ENCODE data around the gene OR4D5.

Gene OR4D5

DNA sequence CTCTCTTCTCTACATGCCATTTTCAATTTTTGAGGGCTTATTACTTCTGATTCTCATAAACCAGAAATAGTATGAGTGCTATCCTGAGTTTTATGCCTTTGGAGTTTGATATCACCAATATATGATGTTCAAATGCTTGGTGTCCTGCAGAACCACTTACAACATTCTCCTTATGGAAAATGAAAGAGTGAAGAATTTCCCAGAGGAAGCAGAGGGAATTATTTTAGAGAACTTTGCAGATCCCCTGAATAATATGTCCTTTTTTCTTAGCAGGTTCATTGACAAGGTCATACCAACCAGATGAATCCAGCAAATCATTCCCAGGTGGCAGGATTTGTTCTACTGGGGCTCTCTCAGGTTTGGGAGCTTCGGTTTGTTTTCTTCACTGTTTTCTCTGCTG lies at the start of gene OR4D5:
Gene OR4D5, plus strand, starts transcription at position 301 of the 400 bp plus-strand sequence. Its CDS starts 0 bp downstream, at position 301.
- Histone ChIP-seq H3K9me3 (ENCODE audit: insufficient read depth, low read depth, low read length) (no peaks in the 10 kb centered on the region), H3K4me1 (ENCODE audit: insufficient read depth, low read length) (no peaks in the 10 kb centered on the region), H3K4me3 (ENCODE audit: low read length) (no peak within 1 kb of the TSS), H3K36me3 (ENCODE audit: insufficient read depth, low read depth, low read length) (no peaks in the 10 kb centered on the region), H3K27me3 (ENCODE audit: insufficient read depth, low read length) (no peaks in the 10 kb centered on the region), H3K27ac (ENCODE audit: low read length) (no peak within 1 kb of the TSS), H3K9ac (ENCODE audit: low read depth, low read length) (no peak within 1 kb of the TSS)

DNA sequence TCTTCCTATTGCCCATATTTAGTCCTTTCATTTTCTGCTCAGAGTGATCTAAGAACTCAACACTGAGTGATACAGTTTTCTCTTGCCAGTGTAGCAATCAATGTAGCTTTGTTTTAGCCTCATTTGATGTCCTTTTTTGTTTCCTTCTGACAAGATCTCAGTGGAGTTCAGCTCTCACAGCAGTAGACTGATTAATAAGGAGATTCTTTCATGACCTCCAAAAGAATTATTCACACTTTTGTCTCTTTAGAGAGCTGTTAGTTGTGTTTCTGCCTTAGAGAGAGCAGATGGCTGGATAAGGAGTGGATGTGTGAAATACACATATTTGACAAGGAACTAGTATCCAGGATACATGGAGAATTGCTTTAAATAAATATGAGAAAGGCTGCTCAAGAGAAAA lies 47.4 kb upstream of the OR4D5 start:
- H3K27me3 ChIP-seq (ENCODE audit: insufficient read depth, low read length): no peaks in the 10 kb centered on the region
- no peaks in the 10 kb centered on the region for H3K36me3 ChIP-seq (ENCODE audit: insufficient read depth, low read depth, low read length)
- no peak overlapping the region for H3K9ac ChIP-seq (ENCODE audit: low read depth, low read length)
- H3K27ac ChIP-seq (ENCODE audit: low read length): no peak overlapping the region
- H3K4me1 ChIP-seq (ENCODE audit: insufficient read depth, low read length): no peaks in the 10 kb centered on the region
- H3K4me3 ChIP-seq (ENCODE audit: low read length): no peak overlapping the region
- H3K9me3 ChIP-seq (ENCODE audit: insufficient read depth, low read depth, low read length): no peaks in the 10 kb centered on the region

DNA sequence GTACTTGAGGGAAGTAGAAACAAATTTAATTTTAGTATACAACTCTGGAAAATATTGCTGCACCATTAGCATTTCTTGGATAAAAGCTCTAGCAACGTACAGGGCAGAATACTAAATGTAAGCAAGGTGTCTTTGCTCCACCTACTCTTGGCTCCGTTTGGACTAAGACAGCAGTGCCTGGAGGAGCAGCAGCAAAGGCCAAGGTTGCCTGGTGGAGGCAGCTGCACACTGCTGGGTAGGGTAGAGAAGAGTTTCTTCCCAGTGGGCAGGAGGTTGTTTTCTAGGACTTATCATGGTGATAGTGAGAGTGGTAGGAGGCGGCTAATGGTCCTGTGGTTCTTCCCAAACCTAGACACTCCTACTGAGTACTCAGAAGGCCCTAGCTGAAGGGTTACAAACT lies 39.6 kb upstream of the OR4D5 start:
- Histone ChIP-seq H3K27me3 (ENCODE audit: insufficient read depth, low read length) (no peaks in the 10 kb centered on the region), H3K4me3 (ENCODE audit: low read length) (no peak overlapping the region), H3K9me3 (ENCODE audit: insufficient read depth, low read depth, low read length) (no peaks in the 10 kb centered on the region), H3K36me3 (ENCODE audit: insufficient read depth, low read depth, low read length) (no peaks in the 10 kb centered on the region), H3K9ac (ENCODE audit: low read depth, low read length) (no peak overlapping the region), H3K27ac (ENCODE audit: low read length) (no peak overlapping the region), H3K4me1 (ENCODE audit: insufficient read depth, low read length) (peaks cover 6% of the 10 kb centered on the region; the same call in 1 of the 2 replicates)

DNA sequence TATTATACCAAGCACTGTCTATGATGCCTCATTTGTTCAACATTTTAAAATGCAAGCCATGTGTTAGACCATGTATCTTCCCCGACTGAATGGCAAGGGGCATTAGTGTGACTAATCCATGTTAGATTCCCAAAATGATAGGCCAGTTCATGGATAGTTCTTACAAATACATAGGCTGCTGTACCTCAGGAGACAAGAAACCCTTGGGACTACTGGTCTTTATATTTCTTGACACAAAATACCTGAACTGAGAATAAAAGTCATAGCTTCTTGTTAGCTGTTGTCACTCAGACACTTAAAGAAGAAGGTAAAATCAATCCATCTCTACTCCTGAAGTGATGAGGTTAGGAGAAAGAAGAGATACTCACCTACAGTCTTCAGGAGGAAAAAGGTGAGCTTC lies 37.5 kb upstream of the OR4D5 start, which contains the start of gene OR8D4:
Gene OR8D4, plus strand, starts transcription at position 301 of the 400 bp plus-strand sequence. CDS start 4,265 bp downstream, outside the sequence.
- Histone ChIP-seq H3K27ac (ENCODE audit: low read length) (no peak within 1 kb of the TSS), H3K4me1 (ENCODE audit: insufficient read depth, low read length) (peaks cover 6% of the 10 kb centered on the region; the same call in 1 of the 2 replicates), H3K9ac (ENCODE audit: low read depth, low read length) (no peak within 1 kb of the TSS), H3K9me3 (ENCODE audit: insufficient read depth, low read depth, low read length) (no peaks in the 10 kb centered on the region), H3K4me3 (ENCODE audit: low read length) (no peak within 1 kb of the TSS), H3K36me3 (ENCODE audit: insufficient read depth, low read depth, low read length) (no peaks in the 10 kb centered on the region), H3K27me3 (ENCODE audit: insufficient read depth, low read length) (no peaks in the 10 kb centered on the region)

DNA sequence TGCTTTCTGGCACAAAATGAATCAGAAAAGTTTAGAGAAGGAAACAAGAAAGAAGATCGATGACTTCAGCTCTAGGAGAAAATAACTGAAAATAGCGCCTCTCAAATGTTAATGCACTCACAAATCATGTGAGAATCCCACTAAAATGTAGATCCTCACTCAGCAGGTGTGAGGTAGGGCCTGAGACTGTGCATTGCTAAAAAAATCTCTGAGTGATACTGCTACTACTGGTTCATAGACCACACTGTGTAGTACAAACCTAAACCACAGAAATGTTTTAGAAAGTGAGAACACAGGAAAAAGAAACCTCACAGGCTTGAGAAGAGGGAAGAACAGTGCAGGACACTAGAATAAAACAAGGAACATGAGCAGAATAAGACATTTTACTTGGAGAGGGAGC lies 35.5 kb upstream of the OR4D5 start:
- Histone ChIP-seq H3K4me3 (ENCODE audit: low read length) (no peak overlapping the region), H3K9ac (ENCODE audit: low read depth, low read length) (no peak overlapping the region), H3K9me3 (ENCODE audit: insufficient read depth, low read depth, low read length) (no peaks in the 10 kb centered on the region), H3K4me1 (ENCODE audit: insufficient read depth, low read length) (peaks cover 6% of the 10 kb centered on the region; the same call in 1 of the 2 replicates), H3K27me3 (ENCODE audit: insufficient read depth, low read length) (no peaks in the 10 kb centered on the region), H3K27ac (ENCODE audit: low read length) (no peak overlapping the region), H3K36me3 (ENCODE audit: insufficient read depth, low read depth, low read length) (no peaks in the 10 kb centered on the region)

DNA sequence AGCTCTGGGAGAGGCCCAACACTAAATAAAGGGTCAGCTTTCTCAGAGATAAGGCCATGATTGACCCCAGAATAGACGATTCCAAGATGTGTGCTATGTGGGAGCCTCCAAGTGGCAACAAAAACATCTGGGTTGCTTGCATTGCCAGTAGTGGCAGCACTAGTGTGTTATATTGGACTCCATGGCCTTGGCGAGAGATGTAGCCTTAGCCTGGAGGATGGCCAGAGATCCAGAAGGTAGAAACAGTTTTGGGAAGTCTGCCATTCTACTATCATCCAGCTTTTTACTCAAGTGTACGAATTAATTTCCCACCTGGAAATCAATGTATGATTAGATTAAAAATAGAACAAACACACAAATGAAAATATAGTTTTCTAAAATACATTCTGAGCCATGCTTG lies 34.5 kb upstream of the OR4D5 start:
- Histone ChIP-seq H3K27ac (ENCODE audit: low read length) (no peak overlapping the region), H3K9me3 (ENCODE audit: insufficient read depth, low read depth, low read length) (no peaks in the 10 kb centered on the region), H3K27me3 (ENCODE audit: insufficient read depth, low read length) (no peaks in the 10 kb centered on the region), H3K36me3 (ENCODE audit: insufficient read depth, low read depth, low read length) (no peaks in the 10 kb centered on the region), H3K9ac (ENCODE audit: low read depth, low read length) (no peak overlapping the region), H3K4me3 (ENCODE audit: low read length) (no peak overlapping the region), H3K4me1 (ENCODE audit: insufficient read depth, low read length) (peaks cover 6% of the 10 kb centered on the region; the same call in 1 of the 2 replicates)

DNA sequence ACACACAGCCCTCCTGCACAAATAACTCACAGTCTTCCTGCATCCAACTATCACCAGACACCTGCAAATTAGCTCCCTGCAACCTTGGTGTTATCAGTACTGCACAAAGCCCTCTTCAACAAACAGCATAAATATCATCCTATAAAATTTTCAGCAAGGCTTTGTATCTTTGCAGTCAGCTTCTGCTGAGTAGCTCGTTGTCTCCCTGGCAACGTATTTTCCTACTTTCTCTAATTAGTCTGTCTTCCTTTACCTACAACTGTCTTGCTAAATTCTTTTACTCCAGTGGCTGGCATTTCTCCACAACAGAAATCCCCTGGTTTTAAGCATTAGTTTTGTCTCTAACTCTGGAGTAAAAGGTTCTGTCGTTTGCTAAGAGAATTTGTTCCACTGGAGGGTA lies 33.6 kb upstream of the OR4D5 start:
- Histone ChIP-seq H3K9ac (ENCODE audit: low read depth, low read length) (no peak overlapping the region), H3K4me1 (ENCODE audit: insufficient read depth, low read length) (peaks cover 6% of the 10 kb centered on the region; the same call in 1 of the 2 replicates), H3K27me3 (ENCODE audit: insufficient read depth, low read length) (no peaks in the 10 kb centered on the region), H3K27ac (ENCODE audit: low read length) (no peak overlapping the region), H3K4me3 (ENCODE audit: low read length) (no peak overlapping the region), H3K9me3 (ENCODE audit: insufficient read depth, low read depth, low read length) (no peaks in the 10 kb centered on the region), H3K36me3 (ENCODE audit: insufficient read depth, low read depth, low read length) (no peaks in the 10 kb centered on the region)

DNA sequence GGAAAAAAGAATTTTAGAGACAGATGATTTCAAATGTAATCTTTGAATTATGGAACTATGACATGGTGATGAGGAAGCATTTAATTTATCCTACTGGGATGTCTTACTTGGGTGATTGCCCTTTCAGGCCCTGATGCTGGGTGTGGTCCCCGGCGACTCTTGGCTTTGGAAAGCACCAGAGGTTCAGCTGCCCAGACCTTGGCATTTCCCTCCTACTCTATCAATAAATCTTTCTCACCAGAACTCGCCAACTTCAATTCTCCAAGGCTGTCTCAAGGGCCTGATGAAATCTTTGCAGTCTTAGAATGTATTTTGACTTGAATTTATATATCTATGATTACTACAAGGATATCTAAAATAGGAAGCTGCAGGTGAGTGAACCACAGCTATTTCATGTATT lies 18.5 kb upstream of the OR4D5 start:
- Histone ChIP-seq H3K27ac (ENCODE audit: low read length) (no peak overlapping the region), H3K36me3 (ENCODE audit: insufficient read depth, low read depth, low read length) (no peaks in the 10 kb centered on the region), H3K4me3 (ENCODE audit: low read length) (no peak overlapping the region), H3K9ac (ENCODE audit: low read depth, low read length) (no peak overlapping the region), H3K4me1 (ENCODE audit: insufficient read depth, low read length) (no peaks in the 10 kb centered on the region), H3K27me3 (ENCODE audit: insufficient read depth, low read length) (no peaks in the 10 kb centered on the region), H3K9me3 (ENCODE audit: insufficient read depth, low read depth, low read length) (no peaks in the 10 kb centered on the region)

DNA sequence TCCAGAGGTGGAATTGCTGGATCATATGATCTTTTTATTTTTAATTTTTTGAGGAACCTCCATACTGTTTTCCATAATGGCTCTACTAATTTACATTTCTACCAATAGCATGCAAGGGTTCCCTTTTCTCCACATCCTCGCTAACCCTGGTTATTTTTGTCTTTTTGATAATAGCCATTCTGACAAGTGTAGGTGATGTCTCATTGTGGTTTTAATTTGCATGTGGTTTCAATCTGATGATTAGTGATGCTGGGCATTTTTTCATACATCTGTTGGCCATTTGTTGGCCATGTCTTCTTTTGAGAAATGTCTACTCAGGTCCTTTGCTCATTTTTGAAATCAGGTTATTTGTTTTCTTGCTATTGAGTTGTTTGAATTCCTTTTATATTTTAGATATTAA lies 15.4 kb upstream of the OR4D5 start:
- Histone ChIP-seq H3K9ac (ENCODE audit: low read depth, low read length) (no peak overlapping the region), H3K4me1 (ENCODE audit: insufficient read depth, low read length) (no peaks in the 10 kb centered on the region), H3K4me3 (ENCODE audit: low read length) (no peak overlapping the region), H3K27me3 (ENCODE audit: insufficient read depth, low read length) (no peaks in the 10 kb centered on the region), H3K36me3 (ENCODE audit: insufficient read depth, low read depth, low read length) (no peaks in the 10 kb centered on the region), H3K27ac (ENCODE audit: low read length) (no peak overlapping the region), H3K9me3 (ENCODE audit: insufficient read depth, low read depth, low read length) (no peaks in the 10 kb centered on the region)

DNA sequence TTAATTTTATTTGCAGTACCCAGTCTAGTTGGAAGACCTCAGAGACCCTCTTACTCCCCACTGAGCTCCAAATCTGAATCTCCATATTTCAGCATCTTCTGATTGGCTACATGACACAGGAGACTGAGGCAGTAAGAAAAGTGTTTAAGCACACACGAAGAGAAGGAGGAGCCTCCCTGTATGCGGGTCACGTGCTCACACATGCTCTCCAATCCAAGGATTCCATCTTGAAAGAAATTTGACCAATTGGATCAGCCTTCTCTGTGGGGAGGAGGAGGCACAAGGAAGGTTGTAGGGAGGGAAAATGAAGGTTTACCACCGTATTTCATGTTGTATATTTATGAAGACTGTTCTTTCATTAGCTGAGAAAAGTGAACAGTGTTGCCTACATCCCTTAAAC lies 3.0 kb downstream of the OR4D5 start:
- Histone ChIP-seq H3K4me3 (ENCODE audit: low read length) (no peak overlapping the region), H3K9me3 (ENCODE audit: insufficient read depth, low read depth, low read length) (no peaks in the 10 kb centered on the region), H3K9ac (ENCODE audit: low read depth, low read length) (no peak overlapping the region), H3K27me3 (ENCODE audit: insufficient read depth, low read length) (no peaks in the 10 kb centered on the region), H3K36me3 (ENCODE audit: insufficient read depth, low read depth, low read length) (no peaks in the 10 kb centered on the region), H3K27ac (ENCODE audit: low read length) (no peak overlapping the region), H3K4me1 (ENCODE audit: insufficient read depth, low read length) (no peaks in the 10 kb centered on the region)

DNA sequence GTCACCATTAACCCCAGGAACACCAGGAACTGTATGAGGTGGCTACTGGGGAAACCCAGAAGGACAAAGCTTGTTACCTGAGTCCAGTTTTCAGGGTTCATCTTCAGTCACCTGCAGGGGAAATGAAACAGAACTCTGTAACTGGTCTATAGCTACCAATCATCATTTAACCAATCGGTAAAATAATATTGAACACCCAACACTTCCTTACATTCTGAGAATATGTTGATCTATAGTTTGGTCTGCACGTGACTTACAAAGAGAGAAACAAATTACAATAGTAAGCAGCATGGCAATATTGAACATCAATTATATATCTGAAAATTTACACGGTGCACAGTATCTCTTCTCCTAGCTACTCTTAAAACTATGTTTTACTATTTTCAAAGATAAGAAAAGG lies 4.3 kb downstream of the OR4D5 start, which contains the start of gene OR6T1:
Gene OR6T1, minus strand, starts transcription at position 101 of the 400 bp plus-strand sequence. Its CDS starts 0 bp downstream, at position 101.
- no peaks in the 10 kb centered on the region for H3K9me3 ChIP-seq (ENCODE audit: insufficient read depth, low read depth, low read length)
- no peak within 1 kb of the TSS for H3K9ac ChIP-seq (ENCODE audit: low read depth, low read length)
- no peaks in the 10 kb centered on the region for H3K36me3 ChIP-seq (ENCODE audit: insufficient read depth, low read depth, low read length)
- no peak within 1 kb of the TSS for H3K4me3 ChIP-seq (ENCODE audit: low read length)
- no peak within 1 kb of the TSS for H3K27ac ChIP-seq (ENCODE audit: low read length)
- no peaks in the 10 kb centered on the region for H3K27me3 ChIP-seq (ENCODE audit: insufficient read depth, low read length)
- no peaks in the 10 kb centered on the region for H3K4me1 ChIP-seq (ENCODE audit: insufficient read depth, low read length)

DNA sequence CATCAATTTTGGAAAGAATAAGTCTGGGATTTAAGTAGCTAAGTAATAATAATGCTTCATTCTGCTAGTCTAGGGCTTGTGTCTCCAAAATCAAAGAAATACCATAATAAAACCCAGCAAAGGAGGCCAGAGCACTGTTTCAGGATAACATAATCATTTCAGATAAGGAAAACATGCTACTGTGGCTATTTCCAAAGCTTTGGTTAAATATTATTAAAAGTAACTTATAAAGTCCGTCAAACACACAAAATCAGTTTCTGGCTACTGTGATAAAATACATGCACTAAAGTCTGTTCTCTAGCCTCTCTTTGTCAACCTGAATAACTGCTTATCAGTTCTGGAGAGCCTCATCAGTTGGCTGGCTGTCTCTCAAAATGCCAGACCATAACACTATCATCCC lies 5.7 kb downstream of the OR4D5 start:
- Histone ChIP-seq H3K9ac (ENCODE audit: low read depth, low read length) (no peak overlapping the region), H3K4me3 (ENCODE audit: low read length) (no peak overlapping the region), H3K27me3 (ENCODE audit: insufficient read depth, low read length) (no peaks in the 10 kb centered on the region), H3K9me3 (ENCODE audit: insufficient read depth, low read depth, low read length) (no peaks in the 10 kb centered on the region), H3K36me3 (ENCODE audit: insufficient read depth, low read depth, low read length) (no peaks in the 10 kb centered on the region), H3K27ac (ENCODE audit: low read length) (no peak overlapping the region), H3K4me1 (ENCODE audit: insufficient read depth, low read length) (no peaks in the 10 kb centered on the region)
